Pancreas (tissue), 10 donors: Measurements from ENCODE around the gene OR2T34. TPM values are rescaled to one million over a fixed set of nuclear protein-coding genes. Genes with fewer than 3 reads are reported as not detected.
"Not testable (repeated sequence)": the region's sequence is repeated elsewhere in the genome, so short reads cannot be mapped to it uniquely, and the experiment has no call there.

ENCODE experiments used
- ATAC-seq, 4 donors: fragments of 200-7000 bp; cut with Tn5 transposase; one replicate each; pipeline versions ENCODE4 v1.8.0 to v1.9.1; 2020; ENCODE audit warnings: mild to moderate bottlenecking in 4 of 4, moderate library complexity in 4 of 4
- DNase-seq, 6 donors: peaks; one replicate each; pipeline ENCODE4 v3.0.0-alpha.2; 2020
- FAIRE-seq: peaks from 2 replicates; lab custom pipeline; 2012; peaks lifted over from hg19 to GRCh38; lab: Jason Lieb, UNC
- H3K27ac ChIP-seq, 4 donors: fragments of 200-600 bp; sonication (generic); 1 replicate in 3 of 4; 2 replicates in 1 of 4; pipeline versions ENCODE4 v1.5.0 to v1.8.0; 2020
- H3K27me3 ChIP-seq, 4 donors: fragments of 200-600 bp; one replicate each; pipeline ENCODE4 v1.8.0; 2021
- H3K36me3 ChIP-seq, 3 donors: fragments of 200-600 bp; sonication (generic) in 1 of 3; one replicate each; pipeline versions ENCODE4 v1.5.0 to v1.8.0; 2020 to 2021
- H3K4me1 ChIP-seq, 3 donors: fragments of 200-600 bp; one replicate each; pipeline ENCODE4 v1.8.0; 2021
- H3K4me3 ChIP-seq, 4 donors: fragments of 200-600 bp; sonication (generic) in 2 of 4; one replicate each; pipeline versions ENCODE4 v1.5.0 to v1.8.0; 2020 to 2021
- H3K9me3 ChIP-seq, 4 donors: fragments of 200-600 bp; one replicate each; pipeline ENCODE4 v1.8.0; 2021
- WGBS, 2 donors: extraction: QIAGEN DNeasy Blood & Tissue Kit; methylation state at CpG; one replicate each; pipeline ENCODE4 v1.1.7; 2013; 5-methylcytosine and 5-hydroxymethylcytosine counted together
- intact Hi-C, 3 donors: fragments of 100-400 bp; cut with DNase I; formaldehyde crosslinking; loops; one replicate each; pipeline versions ENCODE4 v1.11.1 to v1.14.2; 2022
- polyA plus RNA-seq, 2 donors: library from polyadenylated mRNA; stranded (reverse); fragments of 200-250 nt; gene quantifications; one replicate each; pipeline ENCODE4 v1.2.3, GENCODE V29; 2013
- total RNA-seq, 6 donors: library from RNA; stranded (reverse); fragmentation: NEBNext Ultra II Directional in 4 of 6; extraction: Animal tissue kit (Norgen Biotek cat#: 25700) in 4 of 6; gene quantifications; one replicate each; pipeline versions ENCODE4 v1.2.1 to v1.2.4, GENCODE V29; 2021 to 2023
- TF ChIP-seq, protein P1 (sequence below), 4 donors: fragments of 200-600 bp; sonication (generic) in 3 of 4; IDR thresholded peaks; one replicate each; pipeline versions ENCODE4 v1.5.0 to v1.8.0; 2021; ENCODE audit warnings: antibody characterized with exemption in 4 of 4
- donor health status: healthy with polysubstance abuse.
- donor health status: DM: no; HTN: no; CAD: no; lungs with moderate emphysema.
- donor health status: DM: no; HTN: no; CAD: no.
- donor health status: control.
- donor health status: control.
- donor health status: Bipolar disorder and iron deficiency.
- donor health status: DM: yes; HTN: yes; CAD: no.
- donor health status: DM: no; HTN: no; CAD: no.
- donor health status: DM: no; HTN: no; CAD: no.
- donor health status: DM: yes; HTN: yes; CAD: no.

OR2T34 gene, protein sequence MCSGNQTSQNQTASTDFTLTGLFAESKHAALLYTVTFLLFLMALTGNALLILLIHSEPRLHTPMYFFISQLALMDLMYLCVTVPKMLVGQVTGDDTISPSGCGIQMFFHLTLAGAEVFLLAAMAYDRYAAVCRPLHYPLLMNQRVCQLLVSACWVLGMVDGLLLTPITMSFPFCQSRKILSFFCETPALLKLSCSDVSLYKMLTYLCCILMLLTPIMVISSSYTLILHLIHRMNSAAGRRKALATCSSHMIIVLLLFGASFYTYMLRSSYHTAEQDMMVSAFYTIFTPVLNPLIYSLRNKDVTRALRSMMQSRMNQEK
- total RNA-seq (not detected), polyA plus RNA-seq (not detected)

GRCh38 chr1:248574657-248575056 lies at the start of gene OR2T34:
Gene OR2T34, minus strand, starts transcription at chr1:248574757. Its CDS starts 0 bp downstream, at chr1:248574757.
- H3K4me3 ChIP-seq, FAIRE-seq, ATAC-seq, H3K27ac ChIP-seq, H3K27me3 ChIP-seq, intact Hi-C loops, DNase-seq, H3K9me3 ChIP-seq, H3K4me1 ChIP-seq, H3K36me3 ChIP-seq: not testable (repeated sequence)
- 53 to 71% methylated on average over 2 to 3 of the region's 3 CpGs for WGBS, 2 donors

DNA sequence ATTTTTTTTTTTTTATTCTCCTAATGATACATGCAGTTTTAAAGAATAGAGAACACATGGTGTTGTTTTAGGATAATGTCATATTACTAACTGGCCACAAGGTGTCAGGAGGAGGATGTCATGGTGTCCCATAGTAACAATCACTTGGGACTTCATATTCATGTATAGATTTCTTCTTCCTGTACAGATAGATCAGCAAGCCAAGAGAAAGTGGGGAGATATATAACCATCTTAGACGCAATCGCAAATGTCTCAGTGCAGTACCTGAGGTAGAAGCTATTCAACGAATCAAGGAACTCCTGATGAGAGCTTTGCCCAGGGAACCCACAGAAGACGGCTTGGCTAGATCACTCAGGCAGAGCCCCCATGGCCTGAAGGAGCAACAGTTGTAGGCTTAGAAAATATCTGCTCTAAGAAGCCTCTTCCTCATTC lies 48.0 kb upstream of the OR2T34 start:
- no peak overlapping the region for H3K27ac ChIP-seq
- H3K9me3 ChIP-seq = no peaks in the 10 kb centered on the region
- FAIRE-seq = peak; percentile 81
- TF ChIP-seq, protein P1, sequence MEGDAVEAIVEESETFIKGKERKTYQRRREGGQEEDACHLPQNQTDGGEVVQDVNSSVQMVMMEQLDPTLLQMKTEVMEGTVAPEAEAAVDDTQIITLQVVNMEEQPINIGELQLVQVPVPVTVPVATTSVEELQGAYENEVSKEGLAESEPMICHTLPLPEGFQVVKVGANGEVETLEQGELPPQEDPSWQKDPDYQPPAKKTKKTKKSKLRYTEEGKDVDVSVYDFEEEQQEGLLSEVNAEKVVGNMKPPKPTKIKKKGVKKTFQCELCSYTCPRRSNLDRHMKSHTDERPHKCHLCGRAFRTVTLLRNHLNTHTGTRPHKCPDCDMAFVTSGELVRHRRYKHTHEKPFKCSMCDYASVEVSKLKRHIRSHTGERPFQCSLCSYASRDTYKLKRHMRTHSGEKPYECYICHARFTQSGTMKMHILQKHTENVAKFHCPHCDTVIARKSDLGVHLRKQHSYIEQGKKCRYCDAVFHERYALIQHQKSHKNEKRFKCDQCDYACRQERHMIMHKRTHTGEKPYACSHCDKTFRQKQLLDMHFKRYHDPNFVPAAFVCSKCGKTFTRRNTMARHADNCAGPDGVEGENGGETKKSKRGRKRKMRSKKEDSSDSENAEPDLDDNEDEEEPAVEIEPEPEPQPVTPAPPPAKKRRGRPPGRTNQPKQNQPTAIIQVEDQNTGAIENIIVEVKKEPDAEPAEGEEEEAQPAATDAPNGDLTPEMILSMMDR (IDR thresholded peaks at IDR 0.05) = peak in 3 of 4 donors; percentile 54 to 60 (median 57)
- no peaks in the 10 kb centered on the region for H3K36me3 ChIP-seq
- intact Hi-C loops = loop anchor here in 1 of 3 donors (5.0 to 10.0 kb wide), 2 partner anchors 72 to 185 kb away; no protein-coding TSS in a partner anchor
- H3K27me3 ChIP-seq = no peaks in the 10 kb centered on the region
- no peak overlapping the region for H3K4me3 ChIP-seq
- DNase-seq = no peak
- 47 to 53% methylated on average over 4 of the region's 4 CpGs for WGBS, 2 donors
- peak in 3 of 4 donors; percentile 87 to 91 (median 88) for ATAC-seq
- no peaks in the 10 kb centered on the region for H3K4me1 ChIP-seq

DNA sequence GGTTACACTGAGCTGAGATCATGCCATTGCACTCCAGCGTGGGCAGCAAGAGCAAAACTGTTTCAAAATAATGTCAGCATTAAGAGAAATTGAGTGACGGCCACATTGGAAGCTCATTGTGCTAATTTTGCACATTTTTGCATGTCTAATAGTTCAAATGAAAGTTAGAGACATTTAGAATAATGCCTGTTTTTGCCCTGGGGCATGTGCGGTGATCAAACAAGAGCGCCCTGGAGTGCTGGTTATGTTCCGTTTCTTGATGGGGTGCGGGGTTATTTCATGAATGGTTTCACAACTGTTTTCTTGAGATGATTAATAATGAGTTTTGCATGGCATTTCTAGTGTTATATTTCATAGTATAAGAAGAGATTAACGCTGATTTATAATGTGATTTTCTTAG lies 47.2 kb upstream of the OR2T34 start:
- DNase-seq (no peak), FAIRE-seq (no peak), ATAC-seq (no peak)
- no peaks in the 10 kb centered on the region for H3K9me3 ChIP-seq
- H3K27me3 ChIP-seq = no peaks in the 10 kb centered on the region
- no peak overlapping the region for H3K27ac ChIP-seq
- no peak overlapping the region for H3K4me3 ChIP-seq
- H3K4me1 ChIP-seq = no peaks in the 10 kb centered on the region
- intact Hi-C loops = loop anchor here in 1 of 3 donors (5.0 to 10.0 kb wide), 2 partner anchors 73 to 186 kb away; no protein-coding TSS in a partner anchor
- TF ChIP-seq, protein P1 (IDR thresholded peaks at IDR 0.05) = no peak
- WGBS, 2 donors = 42 to 62% methylated on average over 7 of the region's 7 CpGs
- no peaks in the 10 kb centered on the region for H3K36me3 ChIP-seq

DNA sequence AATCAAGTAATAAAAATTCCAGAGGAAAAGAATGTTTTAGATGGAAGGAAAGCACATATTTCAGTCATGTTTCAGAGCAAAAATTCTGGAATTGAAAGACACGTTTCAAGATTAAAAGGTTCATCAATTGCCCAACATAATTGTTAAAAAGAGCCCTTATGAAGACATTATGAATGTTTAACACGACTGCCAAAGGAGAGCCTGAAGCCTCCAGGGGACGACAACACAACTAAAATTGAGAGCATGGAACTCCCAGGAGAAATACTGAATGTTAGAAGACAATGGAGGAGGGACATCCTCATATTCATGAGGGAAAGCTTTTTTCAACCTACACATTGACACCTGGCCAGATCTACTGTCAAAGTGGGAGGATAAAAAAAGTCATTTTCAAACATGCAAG lies 44.3 kb upstream of the OR2T34 start:
- DNase-seq (peak in 5 of 6 donors; percentile 35 to 81 (median 53)), ATAC-seq (peak in 3 of 4 donors; percentile 73 to 83 (median 78)), FAIRE-seq (no peak)
- H3K9me3 ChIP-seq = no peaks in the 10 kb centered on the region
- H3K27ac ChIP-seq = no peak overlapping the region
- H3K4me1 ChIP-seq = no peaks in the 10 kb centered on the region
- no peaks in the 10 kb centered on the region for H3K36me3 ChIP-seq
- H3K4me3 ChIP-seq = no peak overlapping the region
- TF ChIP-seq, protein P1 (IDR thresholded peaks at IDR 0.05) = peak in 3 of 4 donors; percentile 42 to 66 (median 54)
- intact Hi-C loops = loop anchor here in 1 of 3 donors (5.0 kb wide), 1 partner anchor 193 kb away; no protein-coding TSS in a partner anchor
- WGBS, 2 donors = 0 to 5% methylated on average over 3 of the region's 3 CpGs
- H3K27me3 ChIP-seq = no peaks in the 10 kb centered on the region

- intact Hi-C loops = loop anchor here in 1 of 3 donors (5.0 kb wide), 1 partner anchor 194 kb away; no protein-coding TSS in a partner anchor
- no peak overlapping the region for H3K27ac ChIP-seq
- no peaks in the 10 kb centered on the region for H3K36me3 ChIP-seq
- ATAC-seq = no peak
- no peaks in the 10 kb centered on the region for H3K27me3 ChIP-seq
- no peak overlapping the region for H3K4me3 ChIP-seq
- no peaks in the 10 kb centered on the region for H3K9me3 ChIP-seq
- TF ChIP-seq, protein P1 (IDR thresholded peaks at IDR 0.05) = no peak
- no peak for FAIRE-seq
- no peak for DNase-seq
- H3K4me1 ChIP-seq = no peaks in the 10 kb centered on the region
- 54 to 58% methylated on average over 7 of the region's 7 CpGs for WGBS, 2 donors
These were observed 43.6 kb upstream of the OR2T34 start for GRCh38 chr1:248618119-248618518.
